Muscle of leg (tissue), 11 donors: ENCODE data around the gene CRY1. TPM values are rescaled to one million over a fixed set of nuclear protein-coding genes. Genes with fewer than 3 reads are reported as not detected.
"Not testable (repeated sequence)": the region's sequence is repeated elsewhere in the genome, so short reads cannot be mapped to it uniquely, and the experiment has no call there.

ENCODE experiments used
- DNase-seq: peaks from one replicate; pipeline ENCODE4 v3.0.0; 2013
- H3K27ac ChIP-seq: one replicate; pipeline ENCODE4 v1.5.1; 2013; ENCODE audit warnings: mild to moderate bottlenecking, low read length, control low read depth
- H3K27me3 ChIP-seq: one replicate; pipeline ENCODE4 v1.6.1; 2013; ENCODE audit warnings: low read length; ENCODE audit not compliant: control insufficient read depth, insufficient read depth
- H3K36me3 ChIP-seq: one replicate; pipeline ENCODE4 v1.6.1; 2013; ENCODE audit warnings: low read length; ENCODE audit not compliant: control insufficient read depth, insufficient read depth
- H3K4me1 ChIP-seq: one replicate; pipeline ENCODE4 v1.6.1; 2013; ENCODE audit warnings: low read length; ENCODE audit not compliant: control insufficient read depth, insufficient read depth
- H3K4me3 ChIP-seq: one replicate; pipeline ENCODE4 v1.5.1; 2013; ENCODE audit warnings: low read length, control low read depth
- H3K9me3 ChIP-seq: replicated peaks from 2 replicates; pipeline ENCODE4 v1.6.1; 2013; ENCODE audit warnings: low read depth, low read length; ENCODE audit not compliant: control insufficient read depth
- WGBS: methylation state at CpG from one replicate; pipeline ENCODE4 v1.1.5; 2013; ENCODE audit warnings: missing lambda C conversion rate; ENCODE audit not compliant: insufficient coverage; 5-methylcytosine and 5-hydroxymethylcytosine counted together
- polyA plus RNA-seq, 8 donors: library from polyadenylated mRNA; unstranded; fragments of 120-200 nt; gene quantifications; one replicate each; pipeline versions ENCODE4 v1.2.1 to v1.2.3, GENCODE V29; 2013; ENCODE audit warnings: inconsistent platforms in 1 of 8, low replicate concordance in 1 of 8; ENCODE audit not compliant: insufficient read length in 8 of 8, insufficient read depth in 1 of 8
- total RNA-seq: library from RNA; stranded (reverse); fragments of 120-200 nt; gene quantifications from one replicate; pipeline ENCODE4 v1.2.4, GENCODE V29; 2013

CRY1 gene
- total and polyA plus RNA-seq, 9 donors: 9.4 to 23.6 (median 17.3) TPM

GRCh38 chr12:107019546-107019945 is 73.8 kb downstream of the CRY1 start:
- Histone ChIP-seq H3K4me1 (no peaks in the 10 kb centered on the region), H3K27ac (no peak overlapping the region), H3K27me3 (no peaks in the 10 kb centered on the region), H3K36me3 (no peaks in the 10 kb centered on the region), H3K9me3 (no peaks in the 10 kb centered on the region), H3K4me3 (no peak overlapping the region)
- WGBS: no CpG with 5 or more reads among the region's 2 CpGs
- no peak for DNase-seq

GRCh38 chr12:107017042-107017441 is 76.3 kb downstream of the CRY1 start:
- DNase-seq: no peak
- H3K27ac ChIP-seq: no peak overlapping the region
- H3K4me1 ChIP-seq: no peaks in the 10 kb centered on the region
- H3K9me3 ChIP-seq: no peaks in the 10 kb centered on the region
- no peaks in the 10 kb centered on the region for H3K27me3 ChIP-seq
- no CpG with 5 or more reads among the region's 4 CpGs for WGBS
- no peak overlapping the region for H3K4me3 ChIP-seq
- H3K36me3 ChIP-seq: no peaks in the 10 kb centered on the region

GRCh38 chr12:107014055-107014454 is 79.3 kb downstream of the CRY1 start:
- H3K4me1 ChIP-seq: no peaks in the 10 kb centered on the region
- no peak overlapping the region for H3K4me3 ChIP-seq
- WGBS: 100% methylated on average over 1 of the region's 3 CpGs
- no peaks in the 10 kb centered on the region for H3K36me3 ChIP-seq
- no peaks in the 10 kb centered on the region for H3K27me3 ChIP-seq
- H3K27ac ChIP-seq: no peak overlapping the region
- H3K9me3 ChIP-seq: peaks cover 2% of the 10 kb centered on the region
- DNase-seq: no peak

- no peak for DNase-seq
- H3K4me3 ChIP-seq: no peak overlapping the region
- no peaks in the 10 kb centered on the region for H3K36me3 ChIP-seq
- H3K27ac ChIP-seq: no peak overlapping the region
- no peaks in the 10 kb centered on the region for H3K27me3 ChIP-seq
- no peaks in the 10 kb centered on the region for H3K4me1 ChIP-seq
- 89% methylated on average over 1 of the region's 1 CpG for WGBS
- H3K9me3 ChIP-seq: peaks cover 2% of the 10 kb centered on the region
Measured at GRCh38 chr12:107012736-107013425, 80.5 kb downstream of the CRY1 start.

- no peaks in the 10 kb centered on the region for H3K27me3 ChIP-seq
- H3K36me3 ChIP-seq: no peaks in the 10 kb centered on the region
- DNase-seq: no peak
- WGBS: no CpG with 5 or more reads among the region's 2 CpGs
- peaks cover 2% of the 10 kb centered on the region for H3K9me3 ChIP-seq
- H3K4me3 ChIP-seq: no peak overlapping the region
- no peak overlapping the region for H3K27ac ChIP-seq
- H3K4me1 ChIP-seq: no peaks in the 10 kb centered on the region
Measured at GRCh38 chr12:107011519-107011918, 81.8 kb downstream of the CRY1 start.

GRCh38 chr12:107007411-107007810 is 85.9 kb downstream of the CRY1 start:
- Histone ChIP-seq H3K4me3 (no peak overlapping the region), H3K36me3 (no peaks in the 10 kb centered on the region), H3K27ac (no peak overlapping the region), H3K27me3 (no peaks in the 10 kb centered on the region), H3K4me1 (no peaks in the 10 kb centered on the region), H3K9me3 (peaks cover 2% of the 10 kb centered on the region)
- no peak for DNase-seq
- 90% methylated on average over 2 of the region's 4 CpGs for WGBS

- not testable (repeated sequence) for H3K27me3 ChIP-seq, H3K9me3 ChIP-seq, DNase-seq, H3K4me1 ChIP-seq, H3K36me3 ChIP-seq, H3K27ac ChIP-seq, H3K4me3 ChIP-seq
- 100% methylated on average over 1 of the region's 4 CpGs for WGBS
Measured at GRCh38 chr12:107002665-107003064, 90.7 kb downstream of the CRY1 start.

GRCh38 chr12:106999446-106999845 is 93.9 kb downstream of the CRY1 start:
- DNase-seq: peak; percentile 51
- Histone ChIP-seq H3K4me3 (no peak overlapping the region), H3K27ac (no peak overlapping the region), H3K9me3 (no peaks in the 10 kb centered on the region), H3K36me3 (peaks cover 3% of the 10 kb centered on the region), H3K4me1 (no peaks in the 10 kb centered on the region), H3K27me3 (no peaks in the 10 kb centered on the region)
- WGBS: 53% methylated on average over 4 of the region's 6 CpGs

- H3K27ac ChIP-seq: no peak overlapping the region
- no peak overlapping the region for H3K4me3 ChIP-seq
- H3K27me3 ChIP-seq: no peaks in the 10 kb centered on the region
- peaks cover 3% of the 10 kb centered on the region for H3K36me3 ChIP-seq
- DNase-seq: no peak
- WGBS: no CpG with 5 or more reads among the region's 1 CpG
- H3K4me1 ChIP-seq: no peaks in the 10 kb centered on the region
- H3K9me3 ChIP-seq: no peaks in the 10 kb centered on the region
Measured at GRCh38 chr12:106997916-106998315, 95.4 kb downstream of the CRY1 start.

GRCh38 chr12:106996102-106996501 is 97.2 kb downstream of the CRY1 start:
- DNase-seq, H3K4me3 ChIP-seq, H3K27me3 ChIP-seq, H3K36me3 ChIP-seq, H3K4me1 ChIP-seq, H3K9me3 ChIP-seq, H3K27ac ChIP-seq: not testable (repeated sequence)
- no CpG with 5 or more reads among the region's 5 CpGs for WGBS
